ENCODE data around the gene PDSS2. TPM values are rescaled to one million over a fixed set of nuclear protein-coding genes. Genes with fewer than 3 reads are reported as not detected.
A peak's percentile ranks its signal among the peaks of the same experiment; 100 is the strongest.

PDSS2 gene
- total RNA-seq, 1 experiment from 2014 or later, result 12.1 TPM

GRCh38 chr6:107460083-107460631 is 793 bp upstream of the PDSS2 start:
- H2BK120ac ChIP-seq (ENCODE audit: low read depth, low read length, poor library complexity, severe bottlenecking), result no peak overlapping the region
- Mint-ChIP-seq H3K4me3 (peak overlapping the region; percentile 88 to 94), H3K9me3 (no peaks in the 10 kb centered on the region), H3K27ac (no peak overlapping the region; a peak in 1 of 7 replicates), H3K27me3 (ENCODE audit: low read depth) (no peaks in the 10 kb centered on the region), H3K36me3 (ENCODE audit: insufficient read depth in 1 of 3, low read depth in 3 of 3) (no peaks in the 10 kb centered on the region), H3K4me1 (peaks cover 9 to 14% of the 10 kb centered on the region in 2 experiments)
- no peak for TF ChIP-seq CTCF (conservative IDR thresholded peaks at IDR 0.05)
- no peak overlapping the region for H2BK12ac ChIP-seq (ENCODE audit: insufficient read length, low read depth, low read length)
- no peak overlapping the region for H2BK15ac ChIP-seq (ENCODE audit: low read depth, low read length)
- H3T11ph ChIP-seq (ENCODE audit: low read length), result no peak overlapping the region
- H4K5ac ChIP-seq (ENCODE audit: insufficient read length, low read depth, low read length), result no peak overlapping the region
- DNase-seq, result no peak
- H4K8ac ChIP-seq (replicated peaks; ENCODE audit: insufficient read length, low read depth, low read length), result no peak overlapping the region
- H2AK5ac ChIP-seq (ENCODE audit: insufficient read length, low read length), result no peak overlapping the region
- no peak overlapping the region for H3K4ac ChIP-seq (ENCODE audit: low read depth, low read length)
- H3K79me2 ChIP-seq (ENCODE audit: insufficient read depth, low read length), result no peaks in the 10 kb centered on the region
- no peaks in the 10 kb centered on the region for H3K4me1 ChIP-seq (ENCODE audit: insufficient read depth, low read length)
- H3K23ac ChIP-seq (ENCODE audit: insufficient read length, low read depth, low read length), result no peak overlapping the region
- H3K9me3 ChIP-seq (ENCODE audit: control insufficient read depth, low read depth, low read length), result no peaks in the 10 kb centered on the region
- H3K4me2 ChIP-seq (ENCODE audit: insufficient read depth, insufficient read length, low read length), result peak overlapping the region; percentile 49
- WGBS (ENCODE audit: extremely low coverage, insufficient read length, low lambda C conversion rate), result no CpG with 5 or more reads among the region's 22 CpGs
- H3K9ac ChIP-seq (ENCODE audit: extremely low read depth, insufficient read length, low read length), result peak overlapping the region; percentile 47
- H3K79me1 ChIP-seq (ENCODE audit: insufficient read depth, low read depth, low read length, poor library complexity, severe bottlenecking), result peaks cover 2% of the 10 kb centered on the region
- H4K91ac ChIP-seq (ENCODE audit: insufficient read length, low read depth, low read length), result no peak overlapping the region
- no peak overlapping the region for H2AFZ ChIP-seq (ENCODE audit: low read length)
- H3K14ac ChIP-seq (ENCODE audit: insufficient read depth, low read length), result peak overlapping the region; percentile 47; the same call in 1 of the 2 replicates
- H3K23me2 ChIP-seq (ENCODE audit: insufficient read length, low read depth, low read length, poor library complexity, severe bottlenecking), result peaks cover 11% of the 10 kb centered on the region
- no peak overlapping the region for H2BK20ac ChIP-seq (ENCODE audit: low read depth, low read length, poor library complexity, severe bottlenecking)
- no peak overlapping the region for H2BK5ac ChIP-seq (ENCODE audit: insufficient read length, low read length)
- peaks cover 2% of the 10 kb centered on the region for H4K20me1 ChIP-seq (ENCODE audit: control insufficient read depth, insufficient read depth, insufficient read length)
- H3K27ac ChIP-seq (ENCODE audit: insufficient read length, low read depth, low read length), result no peak overlapping the region
- H3K18ac ChIP-seq (ENCODE audit: insufficient read length, low read depth, low read length), result no peak overlapping the region
- H3K27me3 ChIP-seq (ENCODE audit: insufficient read depth, low read length), result no peaks in the 10 kb centered on the region
- no peak overlapping the region for H3K56ac ChIP-seq (ENCODE audit: insufficient read length, low read depth, low read length)
